HepG2 (cell line): ENCODE measurements around the gene FLAD1. TPM values are rescaled to one million over a fixed set of nuclear protein-coding genes. Genes with fewer than 3 reads are reported as not detected.

Source experiments
- ATF7-NPFF ChIP-seq: sonication (generic); formaldehyde crosslinking; IDR thresholded peaks from 2 replicates; pipeline ENCODE4 v1.8.1; 2023; ENCODE audit warnings: mild to moderate bottlenecking, low read depth, missing genetic modification reagents, moderate library complexity
- BATF2 ChIP-seq: sonication (generic); formaldehyde crosslinking; IDR thresholded peaks from 2 replicates; pipeline ENCODE4 v1.8.0; 2022; ENCODE audit warnings: mild to moderate bottlenecking, missing genetic modification reagents, moderate library complexity
- ETV6 ChIP-seq: sonication (generic); formaldehyde crosslinking; conservative IDR thresholded peaks from 2 replicates; pipeline ENCODE4 v1.4.0; 2020; ENCODE audit warnings: missing genetic modification reagents
- HHEX ChIP-seq: IDR thresholded peaks from 2 replicates; pipeline ENCODE4 v1.6.1; 2016; ENCODE audit warnings: control low read depth
- HMG20A ChIP-seq: IDR thresholded peaks from 2 replicates; pipeline ENCODE4 v1.6.1; 2016; ENCODE audit warnings: borderline replicate concordance
- IRF2 ChIP-seq: IDR thresholded peaks from 2 replicates; pipeline ENCODE4 v1.6.1; 2018; ENCODE audit warnings: missing genetic modification reagents, missing compliant biosample characterization
- KDM1A ChIP-seq: IDR thresholded peaks from 2 replicates; pipeline ENCODE4 v1.6.1; 2016; ENCODE audit warnings: missing compliant biosample characterization
- NFIC ChIP-seq: IDR thresholded peaks from 2 replicates; pipeline ENCODE4 v1.6.1; 2012; ENCODE audit warnings: mild to moderate bottlenecking, low read length, inconsistent platforms
- NR2C2 ChIP-seq: sonication (generic); formaldehyde crosslinking; IDR thresholded peaks from 2 replicates; pipeline ENCODE4 v1.4.0; 2020; ENCODE audit warnings: missing genetic modification reagents, mild to moderate bottlenecking, moderate library complexity, borderline replicate concordance
- RARG ChIP-seq: sonication (generic); formaldehyde crosslinking; IDR thresholded peaks from 2 replicates; pipeline ENCODE4 v1.4.0; 2020; ENCODE audit warnings: low read depth, mild to moderate bottlenecking, missing genetic modification reagents
- REPIN1 ChIP-seq: sonication (generic); formaldehyde crosslinking; IDR thresholded peaks from 2 replicates; pipeline ENCODE4 v1.8.0; 2022; ENCODE audit warnings: missing genetic modification reagents, low read depth, mild to moderate bottlenecking, borderline replicate concordance
- SNAPC5 ChIP-seq: sonication (generic); formaldehyde crosslinking; IDR thresholded peaks from 2 replicates; pipeline ENCODE4 v1.8.1; 2023; ENCODE audit warnings: mild to moderate bottlenecking, missing genetic modification reagents, borderline replicate concordance
- SOX5 ChIP-seq: IDR thresholded peaks from 2 replicates; pipeline ENCODE4 v1.6.1; 2016; ENCODE audit warnings: borderline replicate concordance
- TBL1XR1 ChIP-seq: fragments of 150-350 bp; IDR thresholded peaks from 2 replicates; pipeline ENCODE4 v1.6.1; 2014; ENCODE audit warnings: borderline replicate concordance, low read length; ENCODE audit not compliant: partially characterized antibody
- TGIF2 ChIP-seq: IDR thresholded peaks from 2 replicates; pipeline ENCODE4 v1.6.1; 2016; ENCODE audit warnings: control low read depth, missing compliant biosample characterization
- ZFAT ChIP-seq: sonication (generic); formaldehyde crosslinking; conservative IDR thresholded peaks from 2 replicates; pipeline ENCODE4 v1.8.1; 2023; ENCODE audit warnings: missing genetic modification reagents, inconsistent platforms
- ZMYM4 ChIP-seq: sonication (generic); formaldehyde crosslinking; IDR thresholded peaks from 2 replicates; pipeline ENCODE4 v1.8.1; 2023; ENCODE audit warnings: mild to moderate bottlenecking, missing genetic modification reagents
- ZNF230 ChIP-seq: sonication (generic); formaldehyde crosslinking; IDR thresholded peaks from 2 replicates; pipeline ENCODE4 v1.4.0; 2020; ENCODE audit warnings: mild to moderate bottlenecking, missing genetic modification reagents
- ZNF263 ChIP-seq: sonication (generic); formaldehyde crosslinking; IDR thresholded peaks from 2 replicates; pipeline ENCODE4 v1.4.0; 2020; ENCODE audit warnings: missing genetic modification reagents
- ZNF530 ChIP-seq: sonication (generic); formaldehyde crosslinking; IDR thresholded peaks from 2 replicates; pipeline ENCODE4 v1.5.0; 2020; ENCODE audit warnings: low read depth, mild to moderate bottlenecking, missing genetic modification reagents
- ZNF569 ChIP-seq: sonication (generic); formaldehyde crosslinking; IDR thresholded peaks from 2 replicates; pipeline ENCODE4 v1.5.0; 2020; ENCODE audit warnings: mild to moderate bottlenecking, missing genetic modification reagents, moderate library complexity, borderline replicate concordance
- ZNF790 ChIP-seq: sonication (generic); formaldehyde crosslinking; IDR thresholded peaks from 2 replicates; pipeline ENCODE4 v1.8.0; 2022; ENCODE audit warnings: missing genetic modification reagents, mild to moderate bottlenecking, borderline replicate concordance
- polyA plus RNA-seq, 8 experiments: library from polyadenylated mRNA; depleted of rRNA in 3 of 8; stranded (reverse) in 7 of 8; unstranded in 1 of 8; fragments of >200 nt; fragmentation: Illumina TruSeq in 4 of 8; extraction: Trizol in 4 of 8; gene quantifications; 2 replicates each; pipeline versions ENCODE4 v1.2.1 to v1.2.3, GENCODE V29; 2011 to 2016; ENCODE audit warnings: low read depth in 4 of 8, missing spikeins in 1 of 8, mixed read lengths in 1 of 8; ENCODE audit not compliant: insufficient read depth in 1 of 8
- total RNA-seq, 5 experiments: library from RNA; depleted of rRNA; stranded (reverse); fragments of >200 nt; fragmentation: Illumina TruSeq; extraction: Trizol; gene quantifications; 2 replicates each; pipeline ENCODE4 v1.2.3, GENCODE V29; 2016; ENCODE audit warnings: low read depth in 1 of 5
- TF ChIP-seq, protein P1 (sequence below): sonication (generic); formaldehyde crosslinking; conservative IDR thresholded peaks from 2 replicates; pipeline ENCODE4 v1.5.0; 2020; ENCODE audit warnings: missing genetic modification reagents
- TF ChIP-seq, protein P2 (sequence below): IDR thresholded peaks from 2 replicates; pipeline ENCODE4 v1.6.1; 2016; ENCODE audit warnings: missing genetic modification reagents, missing compliant biosample characterization
- TF ChIP-seq, protein P3 (sequence below): sonication (generic); formaldehyde crosslinking; IDR thresholded peaks from 2 replicates; pipeline ENCODE4 v1.8.0; 2022; ENCODE audit warnings: mild to moderate bottlenecking, missing genetic modification reagents, borderline replicate concordance

FLAD1 gene
- total and polyA plus RNA-seq, 2 of the 13 experiments (the other 11 are each of a cell fraction or from before 2014, with no cell fraction given) = 25.9 to 32.8 TPM

DNA sequence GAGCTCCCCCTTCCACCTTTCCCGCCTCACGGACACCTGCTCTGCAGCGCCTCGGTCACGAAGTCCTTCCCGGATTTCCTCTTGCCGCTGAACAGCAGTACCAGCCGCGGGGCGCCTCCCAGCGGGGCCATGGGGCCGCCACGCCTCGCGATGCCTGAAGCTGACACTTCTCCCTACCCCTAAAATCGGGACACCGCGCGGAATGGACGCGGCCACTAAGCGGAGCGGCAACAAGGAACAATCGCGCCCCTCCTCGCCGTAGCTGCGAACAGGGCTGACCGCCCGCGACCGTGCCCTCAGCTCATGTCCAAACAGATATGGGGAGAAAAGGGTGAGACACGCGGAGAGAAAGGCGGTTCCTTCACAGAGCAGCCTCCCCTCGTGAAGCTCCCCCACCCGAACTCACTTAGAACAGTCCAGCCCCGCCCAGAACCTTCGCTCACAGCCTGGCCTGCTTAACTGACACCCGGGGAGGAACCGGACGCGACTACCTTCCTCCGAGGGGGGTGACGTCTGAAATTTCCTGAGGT is 46.5 kb upstream of the FLAD1 start, which contains the start of gene PMVK (continued):
- TF ChIP-seq SOX5 (CRISPR knock-in tag) (peak; percentile 79), ATF7-NPFF (CRISPR knock-in tag) (peak; percentile 99), RARG (CRISPR knock-in tag) (peak; percentile 99), TBL1XR1 (no peak), IRF2 (CRISPR knock-in tag) (peak; percentile 94), REPIN1 (peak; percentile 98), ZNF230 (CRISPR knock-in tag) (peak; percentile 99), NFIC (no peak; the same call in 1 of the 2 replicates), SNAPC5 (CRISPR knock-in tag) (peak; percentile 93), ZFAT (CRISPR knock-in tag) (no peak), NR2C2 (peak; percentile 83), HMG20A (CRISPR knock-in tag) (peak; percentile 51; the same call in 1 of the 2 replicates), TGIF2 (CRISPR knock-in tag) (peak; percentile 95), ETV6 (CRISPR knock-in tag) (peak; percentile 95), ZNF530 (CRISPR knock-in tag) (0 out of 2 replicates have a peak, but pooled peaks have one; percentile 82), ZNF790 (peak; percentile 99), KDM1A (CRISPR knock-in tag) (0 out of 2 replicates have a peak, but pooled peaks have one; percentile 39), BATF2 (CRISPR knock-in tag) (peak; percentile 99), HHEX (CRISPR knock-in tag) (no peak), ZNF263 (CRISPR knock-in tag) (peak; percentile 90), ZMYM4 (CRISPR knock-in tag) (peak; percentile 90), ZNF569 (CRISPR knock-in tag) (peak; percentile 95; the same call in 1 of the 2 replicates)
- TF ChIP-seq, protein P1, sequence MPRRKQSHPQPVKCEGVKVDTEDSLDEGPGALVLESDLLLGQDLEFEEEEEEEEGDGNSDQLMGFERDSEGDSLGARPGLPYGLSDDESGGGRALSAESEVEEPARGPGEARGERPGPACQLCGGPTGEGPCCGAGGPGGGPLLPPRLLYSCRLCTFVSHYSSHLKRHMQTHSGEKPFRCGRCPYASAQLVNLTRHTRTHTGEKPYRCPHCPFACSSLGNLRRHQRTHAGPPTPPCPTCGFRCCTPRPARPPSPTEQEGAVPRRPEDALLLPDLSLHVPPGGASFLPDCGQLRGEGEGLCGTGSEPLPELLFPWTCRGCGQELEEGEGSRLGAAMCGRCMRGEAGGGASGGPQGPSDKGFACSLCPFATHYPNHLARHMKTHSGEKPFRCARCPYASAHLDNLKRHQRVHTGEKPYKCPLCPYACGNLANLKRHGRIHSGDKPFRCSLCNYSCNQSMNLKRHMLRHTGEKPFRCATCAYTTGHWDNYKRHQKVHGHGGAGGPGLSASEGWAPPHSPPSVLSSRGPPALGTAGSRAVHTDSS (CRISPR knock-in tag) = no peak
- TF ChIP-seq, protein P2, sequence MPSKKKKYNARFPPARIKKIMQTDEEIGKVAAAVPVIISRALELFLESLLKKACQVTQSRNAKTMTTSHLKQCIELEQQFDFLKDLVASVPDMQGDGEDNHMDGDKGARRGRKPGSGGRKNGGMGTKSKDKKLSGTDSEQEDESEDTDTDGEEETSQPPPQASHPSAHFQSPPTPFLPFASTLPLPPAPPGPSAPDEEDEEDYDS = peak; percentile 77; the same call in 1 of the 2 replicates
- TF ChIP-seq, protein P3, sequence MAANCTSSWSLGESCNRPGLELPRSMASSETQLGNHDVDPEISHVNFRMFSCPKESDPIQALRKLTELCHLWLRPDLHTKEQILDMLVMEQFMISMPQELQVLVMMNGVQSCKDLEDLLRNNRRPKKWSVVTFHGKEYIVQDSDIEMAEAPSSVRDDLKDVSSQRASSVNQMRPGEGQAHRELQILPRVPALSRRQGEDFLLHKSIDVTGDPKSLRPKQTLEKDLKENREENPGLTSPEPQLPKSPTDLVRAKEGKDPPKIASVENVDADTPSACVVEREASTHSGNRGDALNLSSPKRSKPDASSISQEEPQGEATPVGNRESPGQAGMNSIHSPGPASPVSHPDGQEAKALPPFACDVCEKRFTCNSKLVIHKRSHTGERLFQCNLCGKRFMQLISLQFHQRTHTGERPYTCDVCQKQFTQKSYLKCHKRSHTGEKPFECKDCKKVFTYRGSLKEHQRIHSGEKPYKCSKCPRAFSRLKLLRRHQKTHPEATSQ (CRISPR knock-in tag) = peak; percentile 98
